Tibial nerve (tissue), 4 donors: Measurements from ENCODE around the gene CCDC78.

Experiments used
- CTCF ChIP-seq, 5 experiments: fragments of 200-600 bp in 3 of 5; fragments of 450-650 bp in 2 of 5; sonication (generic) in 3 of 5; IDR thresholded peaks; one replicate each; pipeline ENCODE4 v1.5.1; 2016 to 2019; ENCODE audit warnings: antibody characterized with exemption in 5 of 5, mild to moderate bottlenecking in 3 of 5, moderate library complexity in 2 of 5
- EP300 ChIP-seq, 2 donors: sonication (generic); formaldehyde crosslinking; IDR thresholded peaks; one replicate each; pipeline ENCODE4 v1.6.1; 2017; ENCODE audit warnings: antibody characterized with exemption in 2 of 2, mild to moderate bottlenecking in 1 of 2
- POLR2A ChIP-seq, 2 donors: fragments of 450-650 bp; IDR thresholded peaks; one replicate each; pipeline ENCODE4 v1.6.1; 2017; ENCODE audit warnings: antibody characterized with exemption in 2 of 2, mild to moderate bottlenecking in 2 of 2, moderate library complexity in 2 of 2

- TF ChIP-seq POLR2A (IDR thresholded peaks at IDR 0.05) (no peak), CTCF (IDR thresholded peaks at IDR 0.05) (no peak), EP300 (IDR thresholded peaks at IDR 0.05) (no peak)
These were observed 8.2 kb upstream of the CCDC78 start for GRCh38 chr16:734208-734980.
